Testis (tissue), 2 donors: Measurements from ENCODE around the gene NOS1AP.

ENCODE experiments used
- CTCF ChIP-seq, 3 experiments: fragments of 450-650 bp in 2 of 3; fragments of 200-600 bp in 1 of 3; sonication (generic) in 1 of 3; IDR thresholded peaks; one replicate each; pipeline ENCODE4 v1.5.1; 2016 to 2019; ENCODE audit warnings: antibody characterized with exemption in 3 of 3, mild to moderate bottlenecking in 2 of 3, moderate library complexity in 1 of 3
- POLR2A ChIP-seq: fragments of 450-650 bp; IDR thresholded peaks from one replicate; pipeline ENCODE4 v1.6.1; 2017; ENCODE audit warnings: antibody characterized with exemption, mild to moderate bottlenecking, moderate library complexity

- no peak for TF ChIP-seq CTCF (IDR thresholded peaks at IDR 0.05)
- no peak for TF ChIP-seq POLR2A
These were observed 24.8 kb downstream of the NOS1AP start for GRCh38 chr1:162094271-162094670.
